ENCODE data around the gene ATP4A.
A peak's percentile ranks its signal among the peaks of the same experiment; 100 is the strongest.
"Not testable (repeated sequence)": the region's sequence is repeated elsewhere in the genome, so short reads cannot be mapped to it uniquely, and the experiment has no call there.

The ATP4A gene

GRCh38 chr19:35563207-35563829 lies at the start of gene ATP4A:
TSS of gene ATP4A (minus strand) at chr19:35563658. CDS start at chr19:35563629, 29 bp downstream.
- Histone ChIP-seq H3K4me1 (ENCODE audit: control insufficient read depth, insufficient read depth, low read length) (peaks cover 1% of the 10 kb centered on the region), H3K36me3 (ENCODE audit: control insufficient read depth in 2 of 2, insufficient read depth in 2 of 2, low read length in 2 of 2) (no peaks in the 10 kb centered on the region), H3K27me3 (ENCODE audit: control insufficient read depth in 1 of 2, insufficient read depth in 2 of 2, low read length in 2 of 2) (peaks cover 25 to 30% of the 10 kb centered on the region in 2 donors), H3K9me3 (ENCODE audit: control insufficient read depth in 2 of 2, low read length in 2 of 2) (no peaks in the 10 kb centered on the region), H3K9ac (ENCODE audit: low read length in 2 of 2) (no peak within 1 kb of the TSS), H3K4me3 (ENCODE audit: low read length in 2 of 2) (no peak within 1 kb of the TSS), H3K27ac (ENCODE audit: low read length) (no peak within 1 kb of the TSS)

- Histone ChIP-seq H3K27ac (ENCODE audit: low read length) (peak within 1 kb of the TSS; percentile 46), H3K9ac (ENCODE audit: low read length in 2 of 2) (peak within 1 kb of the TSS; percentile 71 to 93), H3K4me3 (ENCODE audit: low read length in 2 of 2) (peak within 1 kb of the TSS; percentile 66 to 91), H3K4me1 (ENCODE audit: control insufficient read depth, insufficient read depth, low read length) (peaks cover 9% of the 10 kb centered on the region), H3K27me3 (ENCODE audit: control insufficient read depth in 1 of 2, insufficient read depth in 2 of 2, low read length in 2 of 2) (no peaks in the 10 kb centered on the region), H3K9me3 (ENCODE audit: control insufficient read depth in 2 of 2, low read length in 2 of 2) (peaks cover 0 to 3% of the 10 kb centered on the region in 2 donors), H3K36me3 (ENCODE audit: control insufficient read depth in 2 of 2, insufficient read depth in 2 of 2, low read length in 2 of 2) (peaks cover 0 to 10% of the 10 kb centered on the region in 2 donors)
These were observed 49.3 kb upstream of the ATP4A start, which contains the start of gene HAUS5 for GRCh38 chr19:35612559-35613321. TSS of gene HAUS5 (plus strand) at chr19:35612735. CDS start at chr19:35612795, 60 bp downstream.

DNA sequence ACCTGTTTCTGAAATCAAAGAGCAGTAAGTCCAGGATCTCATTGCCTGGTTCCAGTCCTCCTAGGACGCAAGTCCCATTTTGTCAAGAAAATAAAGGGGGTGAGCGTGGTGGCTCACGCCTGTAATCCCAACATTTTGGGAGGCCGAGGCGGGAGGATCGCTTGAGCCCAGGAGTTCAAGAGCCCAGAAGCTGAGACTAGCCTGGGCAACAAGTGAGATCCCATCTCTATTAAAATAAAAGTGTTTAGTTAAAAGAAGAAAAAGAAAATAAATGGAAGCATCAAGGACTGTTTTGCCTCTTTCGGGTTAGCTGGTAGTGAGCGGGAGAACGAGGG lies 48.7 kb upstream of the ATP4A start:
- Histone ChIP-seq H3K27ac (ENCODE audit: low read length) (no peak overlapping the region), H3K9me3 (ENCODE audit: control insufficient read depth in 2 of 2, low read length in 2 of 2) (peaks cover 0 to 5% of the 10 kb centered on the region in 2 donors), H3K9ac (ENCODE audit: low read length in 2 of 2) (peak overlapping the region in 1 of 2 donors; percentile 71), H3K4me1 (ENCODE audit: control insufficient read depth, insufficient read depth, low read length) (peaks cover 9% of the 10 kb centered on the region), H3K27me3 (ENCODE audit: control insufficient read depth in 1 of 2, insufficient read depth in 2 of 2, low read length in 2 of 2) (no peaks in the 10 kb centered on the region), H3K36me3 (ENCODE audit: control insufficient read depth in 2 of 2, insufficient read depth in 2 of 2, low read length in 2 of 2) (peaks cover 0 to 10% of the 10 kb centered on the region in 2 donors), H3K4me3 (ENCODE audit: low read length in 2 of 2) (peak overlapping the region; percentile 66 to 91)

DNA sequence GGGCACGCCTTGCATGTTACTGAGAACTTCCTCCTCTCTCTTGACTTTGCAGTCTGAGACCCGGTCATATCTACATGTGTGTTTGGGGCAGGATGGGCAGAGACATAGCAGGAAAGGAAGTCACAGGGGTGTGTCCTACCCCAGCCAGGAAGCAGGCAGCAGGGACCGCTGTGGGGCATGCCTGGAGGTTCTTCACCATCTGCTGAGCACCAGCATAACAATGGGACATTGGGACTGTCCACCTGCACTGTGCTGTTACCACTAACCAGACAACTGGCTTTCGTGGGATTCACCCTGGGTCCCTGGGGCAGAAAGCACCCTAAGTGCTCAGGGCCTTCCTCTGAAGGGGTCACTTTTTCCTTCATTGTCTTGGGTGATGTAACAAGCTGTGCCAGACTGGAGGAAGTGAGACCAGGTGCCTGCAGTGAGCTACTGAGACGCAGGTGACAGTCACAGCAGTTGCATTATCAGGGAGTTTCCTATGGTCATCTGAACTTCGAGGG lies 46.4 kb upstream of the ATP4A start:
- Histone ChIP-seq H3K9me3 (ENCODE audit: control insufficient read depth in 2 of 2, low read length in 2 of 2) (peaks cover 0 to 5% of the 10 kb centered on the region in 2 donors), H3K27me3 (ENCODE audit: control insufficient read depth in 1 of 2, insufficient read depth in 2 of 2, low read length in 2 of 2) (no peaks in the 10 kb centered on the region), H3K27ac (ENCODE audit: low read length) (no peak overlapping the region), H3K36me3 (ENCODE audit: control insufficient read depth in 2 of 2, insufficient read depth in 2 of 2, low read length in 2 of 2) (no peaks in the 10 kb centered on the region), H3K4me1 (ENCODE audit: control insufficient read depth, insufficient read depth, low read length) (peaks cover 9% of the 10 kb centered on the region), H3K9ac (ENCODE audit: low read length in 2 of 2) (no peak overlapping the region), H3K4me3 (ENCODE audit: low read length in 2 of 2) (no peak overlapping the region)

DNA sequence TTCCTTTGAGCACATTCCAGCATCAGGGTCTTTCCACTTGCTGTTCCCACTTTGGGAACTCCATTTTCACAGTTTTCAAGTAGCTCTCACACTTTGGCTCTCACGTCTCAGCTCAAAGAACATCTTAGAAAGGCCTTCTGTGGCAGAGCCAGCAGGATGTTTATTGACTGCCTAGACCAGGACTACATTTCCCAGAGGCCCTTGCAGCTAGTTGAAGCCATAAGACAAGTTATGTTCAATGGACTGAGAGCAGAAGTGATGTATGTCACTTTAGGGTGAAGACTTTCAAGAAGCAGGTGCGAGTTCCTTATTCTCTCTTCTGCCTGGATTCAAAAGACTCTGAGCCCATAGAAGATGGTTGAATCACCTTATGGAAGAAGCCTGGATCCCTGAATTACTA lies 44.8 kb upstream of the ATP4A start:
- Histone ChIP-seq H3K4me3 (ENCODE audit: low read length in 2 of 2) (no peak overlapping the region), H3K27ac (ENCODE audit: low read length) (no peak overlapping the region), H3K9ac (ENCODE audit: low read length in 2 of 2) (no peak overlapping the region), H3K4me1 (ENCODE audit: control insufficient read depth, insufficient read depth, low read length) (peaks cover 9% of the 10 kb centered on the region), H3K9me3 (ENCODE audit: control insufficient read depth in 2 of 2, low read length in 2 of 2) (peaks cover 0 to 5% of the 10 kb centered on the region in 2 donors), H3K36me3 (ENCODE audit: control insufficient read depth in 2 of 2, insufficient read depth in 2 of 2, low read length in 2 of 2) (no peaks in the 10 kb centered on the region), H3K27me3 (ENCODE audit: control insufficient read depth in 1 of 2, insufficient read depth in 2 of 2, low read length in 2 of 2) (no peaks in the 10 kb centered on the region)

DNA sequence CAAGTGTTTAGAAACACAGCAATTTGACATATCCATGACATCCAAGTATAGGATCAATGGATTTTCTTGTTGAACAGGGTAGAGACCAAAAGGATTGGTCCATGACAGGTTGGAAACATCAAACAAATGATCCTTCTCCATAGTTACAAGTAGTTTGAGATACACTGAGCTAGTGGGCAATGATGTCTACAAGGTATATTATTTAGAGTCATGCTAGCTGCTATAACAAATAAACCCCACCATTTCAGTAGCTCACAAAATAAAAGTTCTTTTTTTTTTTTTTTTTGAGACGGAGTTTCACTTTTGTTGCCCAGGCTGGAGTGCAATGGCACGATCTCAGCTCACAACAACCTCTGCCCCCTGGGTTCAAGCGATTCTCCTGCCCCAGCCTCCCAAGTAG lies 44.2 kb upstream of the ATP4A start:
- Histone ChIP-seq H3K9me3 (ENCODE audit: control insufficient read depth in 2 of 2, low read length in 2 of 2) (peaks cover 0 to 5% of the 10 kb centered on the region in 2 donors), H3K4me1 (ENCODE audit: control insufficient read depth, insufficient read depth, low read length) (peaks cover 5% of the 10 kb centered on the region), H3K36me3 (ENCODE audit: control insufficient read depth in 2 of 2, insufficient read depth in 2 of 2, low read length in 2 of 2) (no peaks in the 10 kb centered on the region), H3K9ac (ENCODE audit: low read length in 2 of 2) (no peak overlapping the region), H3K27ac (ENCODE audit: low read length) (no peak overlapping the region), H3K4me3 (ENCODE audit: low read length in 2 of 2) (no peak overlapping the region), H3K27me3 (ENCODE audit: control insufficient read depth in 1 of 2, insufficient read depth in 2 of 2, low read length in 2 of 2) (no peaks in the 10 kb centered on the region)

DNA sequence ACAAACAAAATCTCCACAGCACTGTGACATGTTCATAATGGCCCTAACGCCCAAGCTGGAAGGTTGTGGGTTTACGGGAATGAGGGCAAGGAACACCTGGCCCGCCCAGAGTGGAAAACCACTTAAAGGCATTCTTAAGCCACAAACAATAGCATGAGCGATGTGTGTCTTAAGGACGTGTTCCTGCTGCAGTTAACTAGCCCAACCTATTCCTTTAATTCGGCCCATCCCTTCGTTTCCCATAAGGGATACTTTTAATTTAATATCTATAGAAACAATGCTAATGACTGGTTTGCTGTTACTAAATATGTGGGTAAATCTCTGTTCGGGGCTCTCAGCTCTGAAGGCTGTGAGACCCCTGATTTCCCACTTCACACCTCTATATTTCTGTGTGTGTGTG lies 43.7 kb upstream of the ATP4A start:
- H3K27me3 ChIP-seq (ENCODE audit: control insufficient read depth in 1 of 2, insufficient read depth in 2 of 2, low read length in 2 of 2); H3K4me3 ChIP-seq (ENCODE audit: low read length in 2 of 2); H3K9ac ChIP-seq (ENCODE audit: low read length in 2 of 2); H3K4me1 ChIP-seq (ENCODE audit: control insufficient read depth, insufficient read depth, low read length); H3K36me3 ChIP-seq (ENCODE audit: control insufficient read depth in 2 of 2, insufficient read depth in 2 of 2, low read length in 2 of 2); H3K9me3 ChIP-seq (ENCODE audit: control insufficient read depth in 2 of 2, low read length in 2 of 2); H3K27ac ChIP-seq (ENCODE audit: low read length): not testable (repeated sequence)

- not testable (repeated sequence) for H3K9me3 ChIP-seq (ENCODE audit: control insufficient read depth in 2 of 2, low read length in 2 of 2); H3K4me1 ChIP-seq (ENCODE audit: control insufficient read depth, insufficient read depth, low read length); H3K36me3 ChIP-seq (ENCODE audit: control insufficient read depth in 2 of 2, insufficient read depth in 2 of 2, low read length in 2 of 2); H3K4me3 ChIP-seq (ENCODE audit: low read length in 2 of 2); H3K9ac ChIP-seq (ENCODE audit: low read length in 2 of 2); H3K27me3 ChIP-seq (ENCODE audit: control insufficient read depth in 1 of 2, insufficient read depth in 2 of 2, low read length in 2 of 2); H3K27ac ChIP-seq (ENCODE audit: low read length)
These were observed 41.0 kb upstream of the ATP4A start for GRCh38 chr19:35604436-35604835.

- no peak overlapping the region for H3K9ac ChIP-seq (ENCODE audit: low read length in 2 of 2)
- H3K4me3 ChIP-seq (ENCODE audit: low read length in 2 of 2), result no peak overlapping the region
- H3K4me1 ChIP-seq (ENCODE audit: control insufficient read depth, insufficient read depth, low read length), result no peaks in the 10 kb centered on the region
- H3K36me3 ChIP-seq (ENCODE audit: control insufficient read depth in 2 of 2, insufficient read depth in 2 of 2, low read length in 2 of 2), result no peaks in the 10 kb centered on the region
- H3K27me3 ChIP-seq (ENCODE audit: control insufficient read depth in 1 of 2, insufficient read depth in 2 of 2, low read length in 2 of 2), result peaks cover 0 to 2% of the 10 kb centered on the region in 2 donors
- H3K27ac ChIP-seq (ENCODE audit: low read length), result no peak overlapping the region
- no peaks in the 10 kb centered on the region for H3K9me3 ChIP-seq (ENCODE audit: control insufficient read depth in 2 of 2, low read length in 2 of 2)
These were observed 38.5 kb upstream of the ATP4A start for GRCh38 chr19:35601971-35602370.

GRCh38 chr19:35596366-35596999 lies 33.0 kb upstream of the ATP4A start:
- Histone ChIP-seq H3K4me1 (ENCODE audit: control insufficient read depth, insufficient read depth, low read length) (no peaks in the 10 kb centered on the region), H3K27ac (ENCODE audit: low read length) (no peak overlapping the region), H3K4me3 (ENCODE audit: low read length in 2 of 2) (no peak overlapping the region), H3K27me3 (ENCODE audit: control insufficient read depth in 1 of 2, insufficient read depth in 2 of 2, low read length in 2 of 2) (peaks cover 0 to 2% of the 10 kb centered on the region in 2 donors), H3K9me3 (ENCODE audit: control insufficient read depth in 2 of 2, low read length in 2 of 2) (no peaks in the 10 kb centered on the region), H3K36me3 (ENCODE audit: control insufficient read depth in 2 of 2, insufficient read depth in 2 of 2, low read length in 2 of 2) (no peaks in the 10 kb centered on the region), H3K9ac (ENCODE audit: low read length in 2 of 2) (no peak overlapping the region)

Measured in stomach smooth muscle (tissue), 2 donors.